Coronary artery (tissue), 2 donors: ENCODE results near the gene WT1.

Source experiments
- DNase-seq: peaks from one replicate; pipeline ENCODE4 v3.0.0-alpha.2; 2017; ENCODE audit warnings: low spot score
- H3K27ac ChIP-seq, 2 donors: fragments of 200-600 bp; sonication (generic); one replicate each; pipeline ENCODE4 v1.5.1; 2016 to 2019
- H3K4me3 ChIP-seq: fragments of 200-600 bp; sonication (generic); 2 replicates; pipeline ENCODE4 v1.5.1; 2016; ENCODE audit warnings: mild to moderate bottlenecking, moderate library complexity
- TF ChIP-seq, protein P1 (sequence below): fragments of 200-600 bp; sonication (generic); IDR thresholded peaks from one replicate; pipeline ENCODE4 v1.5.1; 2019; ENCODE audit warnings: antibody characterized with exemption

WT1 gene

DNA sequence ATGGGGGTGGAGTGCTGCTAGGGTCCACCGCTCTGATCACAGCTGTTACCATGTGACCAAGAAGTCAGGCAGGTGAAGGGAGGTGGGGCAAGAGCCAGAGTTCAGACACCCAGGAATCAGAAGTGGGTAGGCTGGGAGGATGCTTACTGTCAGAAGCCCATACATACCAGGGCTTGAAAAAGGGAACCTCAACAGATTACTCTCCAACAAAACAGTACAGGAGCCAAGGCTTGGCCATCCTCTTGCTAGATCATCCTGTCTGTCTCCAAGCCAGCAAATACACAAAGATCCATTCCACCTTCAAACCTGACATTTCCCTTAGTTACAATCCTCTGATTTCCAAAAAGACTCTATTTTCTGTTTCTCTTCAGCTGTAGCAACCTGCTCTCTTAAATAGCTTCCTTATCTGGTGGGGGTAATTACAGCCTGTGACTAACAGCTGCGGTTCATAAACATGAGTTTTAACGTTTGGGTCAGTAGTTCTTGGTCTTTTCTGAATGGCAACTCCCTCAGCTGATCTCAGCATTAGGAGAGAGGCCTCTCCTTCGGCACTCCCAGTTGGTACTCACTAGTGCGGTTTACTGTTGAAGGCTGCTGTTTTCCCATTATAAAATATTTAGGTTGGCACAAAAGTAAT, 31.1 kb upstream of the WT1 start:
- TF ChIP-seq, protein P1, sequence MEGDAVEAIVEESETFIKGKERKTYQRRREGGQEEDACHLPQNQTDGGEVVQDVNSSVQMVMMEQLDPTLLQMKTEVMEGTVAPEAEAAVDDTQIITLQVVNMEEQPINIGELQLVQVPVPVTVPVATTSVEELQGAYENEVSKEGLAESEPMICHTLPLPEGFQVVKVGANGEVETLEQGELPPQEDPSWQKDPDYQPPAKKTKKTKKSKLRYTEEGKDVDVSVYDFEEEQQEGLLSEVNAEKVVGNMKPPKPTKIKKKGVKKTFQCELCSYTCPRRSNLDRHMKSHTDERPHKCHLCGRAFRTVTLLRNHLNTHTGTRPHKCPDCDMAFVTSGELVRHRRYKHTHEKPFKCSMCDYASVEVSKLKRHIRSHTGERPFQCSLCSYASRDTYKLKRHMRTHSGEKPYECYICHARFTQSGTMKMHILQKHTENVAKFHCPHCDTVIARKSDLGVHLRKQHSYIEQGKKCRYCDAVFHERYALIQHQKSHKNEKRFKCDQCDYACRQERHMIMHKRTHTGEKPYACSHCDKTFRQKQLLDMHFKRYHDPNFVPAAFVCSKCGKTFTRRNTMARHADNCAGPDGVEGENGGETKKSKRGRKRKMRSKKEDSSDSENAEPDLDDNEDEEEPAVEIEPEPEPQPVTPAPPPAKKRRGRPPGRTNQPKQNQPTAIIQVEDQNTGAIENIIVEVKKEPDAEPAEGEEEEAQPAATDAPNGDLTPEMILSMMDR, result no peak
- H3K27ac ChIP-seq, result no peak overlapping the region
- DNase-seq, result no peak
- no peak overlapping the region for H3K4me3 ChIP-seq

DNA sequence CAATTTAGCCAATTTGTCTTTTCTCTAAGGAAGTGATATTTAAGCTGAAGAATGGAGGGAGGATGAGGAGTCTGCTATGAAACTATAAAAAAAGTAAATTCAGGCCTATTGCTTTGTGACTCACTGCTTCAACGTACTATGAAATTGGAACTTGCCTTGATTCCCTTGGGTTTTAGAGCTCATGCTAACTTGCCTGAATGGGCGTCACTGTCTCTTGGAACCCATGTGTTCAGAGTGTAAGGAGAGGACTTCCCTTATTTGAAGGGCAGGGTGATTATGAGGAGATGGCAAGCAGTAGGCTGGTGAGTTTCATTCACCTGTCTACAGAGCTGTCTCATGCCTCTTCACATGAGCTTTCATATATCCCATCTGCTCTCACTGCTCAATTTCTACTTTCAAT, 28.7 kb upstream of the WT1 start:
- no peak for DNase-seq
- H3K27ac ChIP-seq, result no peak overlapping the region
- TF ChIP-seq, protein P1, result no peak
- no peak overlapping the region for H3K4me3 ChIP-seq

DNA sequence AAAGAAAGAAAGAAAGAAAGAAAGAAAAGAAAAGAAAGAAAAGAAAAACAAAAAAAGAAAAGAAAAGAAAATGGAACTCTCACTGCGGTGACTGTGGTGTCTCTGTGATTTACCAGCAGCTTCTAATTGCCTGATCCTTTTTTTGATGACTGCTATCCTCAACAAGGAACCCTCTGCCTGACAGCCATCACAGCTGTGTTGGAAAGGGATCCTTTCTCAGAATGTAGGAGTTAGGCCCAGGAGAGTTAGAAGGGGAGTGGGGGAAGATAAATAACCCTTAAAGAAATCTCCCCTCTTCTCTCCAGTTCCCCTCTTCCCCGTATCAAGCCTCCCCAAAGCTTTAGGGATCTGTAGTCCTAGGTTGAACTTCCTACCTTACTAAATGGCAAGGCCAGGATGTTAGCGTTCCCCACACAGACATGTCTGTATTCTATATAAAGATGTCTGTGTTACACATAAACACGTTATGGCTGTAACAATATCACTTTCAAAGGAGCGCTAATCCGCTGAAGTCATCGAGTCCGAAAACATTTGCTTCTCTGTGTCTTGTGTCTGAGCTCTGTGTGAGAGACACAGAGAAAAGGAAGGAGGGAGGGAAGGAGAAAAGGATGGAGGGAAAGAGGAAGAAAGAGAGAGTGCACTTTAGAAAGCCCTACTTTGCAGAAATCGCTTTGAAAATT, 26.8 kb upstream of the WT1 start:
- H3K4me3 ChIP-seq, result no peak overlapping the region
- TF ChIP-seq, protein P1, result no peak
- no peak for DNase-seq
- H3K27ac ChIP-seq, result no peak overlapping the region

DNA sequence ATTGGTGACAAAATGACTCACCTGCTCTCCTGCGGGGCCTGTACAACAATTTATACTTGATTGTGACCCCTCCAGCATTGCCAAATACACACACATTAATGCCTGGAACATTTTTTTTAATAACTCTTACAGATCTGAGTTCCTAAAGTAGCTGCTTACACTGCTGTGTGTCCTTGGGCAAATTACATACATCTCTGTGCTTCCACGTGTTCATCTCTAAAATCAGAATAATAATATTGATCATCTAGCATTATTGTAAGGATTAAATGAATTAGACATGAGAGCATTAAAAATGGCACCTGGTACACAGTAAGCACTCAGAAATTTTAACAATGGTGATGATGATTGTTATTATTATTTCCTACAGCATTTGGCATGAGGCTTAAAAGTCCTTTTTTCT, 21.5 kb upstream of the WT1 start:
- TF ChIP-seq, protein P1, result no peak
- no peak for DNase-seq
- Histone ChIP-seq H3K4me3 (no peak overlapping the region), H3K27ac (no peak overlapping the region)

DNA sequence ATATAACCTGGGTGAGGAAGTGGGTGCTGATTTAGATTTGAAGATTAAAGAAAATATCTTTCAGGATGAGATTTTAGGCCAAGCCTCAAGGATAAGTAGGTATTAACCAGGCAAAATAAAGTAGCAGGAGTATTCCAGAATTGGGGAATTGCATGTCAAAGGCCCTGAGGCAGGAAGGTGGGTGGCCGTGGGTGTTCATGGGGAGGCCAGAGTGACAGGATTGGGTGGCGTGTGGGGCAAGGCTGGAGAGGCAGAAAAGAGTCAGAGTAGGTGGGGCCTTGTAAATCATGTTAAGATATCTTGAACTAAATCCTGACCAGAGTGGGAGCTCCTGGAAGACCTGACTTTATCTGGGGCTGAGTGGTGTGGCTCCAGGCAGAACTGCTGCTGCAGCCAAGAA, 19.7 kb upstream of the WT1 start:
- TF ChIP-seq, protein P1, result no peak
- no peak overlapping the region for H3K27ac ChIP-seq
- DNase-seq, result no peak
- no peak overlapping the region for H3K4me3 ChIP-seq

DNA sequence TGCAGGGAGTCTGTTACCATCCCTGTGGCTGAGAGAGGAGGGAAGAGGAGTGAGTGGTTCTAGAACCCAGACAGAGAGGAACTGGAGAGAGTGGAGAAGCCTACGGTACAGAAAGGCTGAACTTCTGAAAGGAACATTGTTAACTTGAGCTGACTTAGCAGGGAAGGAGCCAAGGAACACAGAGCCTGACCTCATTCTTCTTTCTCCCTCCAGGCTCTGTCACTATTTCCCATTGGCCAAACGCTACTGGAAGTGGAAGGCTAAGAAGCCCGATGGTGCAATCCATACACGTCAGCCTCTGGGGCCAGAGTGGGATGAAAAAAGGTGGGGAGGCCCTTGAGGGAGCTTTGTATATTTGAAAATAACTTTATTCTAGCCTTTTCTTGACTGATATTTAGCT, 16.5 kb upstream of the WT1 start:
- peak overlapping the region in 1 of 2 donors; percentile 28 for H3K27ac ChIP-seq
- TF ChIP-seq, protein P1, result no peak
- no peak for DNase-seq
- no peak overlapping the region for H3K4me3 ChIP-seq

DNA sequence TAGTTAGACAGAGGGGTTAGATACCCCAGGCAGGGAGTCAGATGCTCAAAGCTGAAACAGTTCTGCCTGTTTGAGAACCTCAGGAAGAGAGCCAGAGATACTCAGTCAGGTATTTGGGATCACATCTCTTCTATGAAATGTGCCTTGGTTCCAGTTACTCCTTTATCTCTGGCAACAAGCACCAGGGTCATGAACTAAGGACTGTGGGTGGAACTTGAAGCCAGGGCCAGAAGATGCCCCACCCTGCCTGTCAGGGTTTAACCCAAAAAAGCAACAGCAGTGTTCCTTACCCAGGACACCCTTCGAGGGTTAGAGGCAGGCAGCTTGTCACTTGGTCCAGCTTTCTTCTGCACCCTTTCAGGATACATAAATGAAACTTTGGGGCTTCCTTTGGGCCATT, 15.0 kb upstream of the WT1 start:
- TF ChIP-seq, protein P1, result no peak
- no peak for DNase-seq
- Histone ChIP-seq H3K4me3 (no peak overlapping the region), H3K27ac (no peak overlapping the region)
